ENCODE measurements around the gene TSKS. TPM values are rescaled to one million over a fixed set of nuclear protein-coding genes. Genes with fewer than 3 reads are reported as not detected.

The TSKS gene
- total RNA-seq, 2 experiments from 2014 or later, result 1.1 to 1.5 TPM

GRCh38 chr19:49791776-49792445 lies 28.8 kb upstream of the TSKS start:
- ChIA-PET POLR2A (no interaction called here), CTCF (no interaction called here)
- Mint-ChIP-seq H3K27me3 (ENCODE audit: low read depth) (no peaks in the 10 kb centered on the region), H3K9me3 (ENCODE audit: insufficient read depth) (no peaks in the 10 kb centered on the region), H3K27ac (no peak overlapping the region), H3K4me1 (ENCODE audit: low read depth) (no peaks in the 10 kb centered on the region), H3K4me3 (no peak overlapping the region), H3K36me3 (ENCODE audit: low read depth) (peaks cover 48% of the 10 kb centered on the region)
- no peak for ATAC-seq
- DNase-seq, result no peak

DNA sequence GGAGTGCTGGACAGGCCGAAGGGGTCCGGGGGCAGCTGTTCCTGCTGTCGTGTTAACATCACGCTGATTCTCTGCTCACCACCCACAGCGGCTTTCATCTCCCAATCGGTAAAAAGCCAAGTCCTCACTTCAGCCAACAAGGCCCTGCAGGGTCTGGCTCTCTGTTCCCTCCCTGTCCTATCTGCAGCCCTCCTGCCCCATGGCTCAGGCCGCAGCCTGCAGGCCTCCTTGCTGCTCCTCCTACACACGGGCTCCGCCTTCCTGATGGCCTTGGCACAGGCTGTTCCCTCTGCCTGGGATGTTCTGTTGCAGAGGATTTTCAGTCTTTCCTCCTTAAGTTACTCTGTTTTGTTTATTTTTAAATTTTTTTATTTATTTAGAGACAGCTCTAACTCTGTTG lies 27.8 kb upstream of the TSKS start:
- Mint-ChIP-seq H3K9me3 (ENCODE audit: insufficient read depth) (no peaks in the 10 kb centered on the region), H3K36me3 (ENCODE audit: low read depth) (peaks cover 44% of the 10 kb centered on the region), H3K4me3 (no peak overlapping the region), H3K27ac (no peak overlapping the region), H3K27me3 (ENCODE audit: low read depth) (no peaks in the 10 kb centered on the region), H3K4me1 (ENCODE audit: low read depth) (no peaks in the 10 kb centered on the region)
- ATAC-seq, result no peak
- ChIA-PET POLR2A (no interaction called here), CTCF (no interaction called here)
- no peak for DNase-seq

DNA sequence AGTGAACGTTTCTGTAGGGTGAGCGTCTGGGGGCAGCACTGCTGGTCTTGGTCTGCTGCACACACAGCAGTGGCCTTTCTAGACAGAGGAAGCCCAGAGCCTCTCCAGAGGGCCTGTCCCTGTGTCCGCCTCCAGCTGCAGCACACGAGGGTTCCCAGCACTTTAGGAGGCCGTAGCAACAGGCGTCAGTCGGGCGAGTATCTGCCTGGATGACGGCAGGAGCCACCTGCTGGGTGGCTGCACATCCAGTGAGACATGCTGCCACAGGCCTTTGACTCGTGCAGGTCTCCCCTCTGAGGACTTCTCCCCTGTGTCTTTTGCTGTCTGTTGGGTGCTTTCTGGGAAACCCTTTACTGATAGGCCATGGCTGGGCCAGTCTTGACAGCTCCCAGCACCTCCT lies 25.8 kb upstream of the TSKS start:
- H3K4me3 Mint-ChIP-seq, result no peak overlapping the region
- no peak overlapping the region for H3K27ac Mint-ChIP-seq
- peaks cover 40% of the 10 kb centered on the region for H3K36me3 Mint-ChIP-seq (ENCODE audit: low read depth)
- no peaks in the 10 kb centered on the region for H3K9me3 Mint-ChIP-seq (ENCODE audit: insufficient read depth)
- DNase-seq (no peak), ATAC-seq (no peak)
- no peaks in the 10 kb centered on the region for H3K27me3 Mint-ChIP-seq (ENCODE audit: low read depth)
- no peaks in the 10 kb centered on the region for H3K4me1 Mint-ChIP-seq (ENCODE audit: low read depth)
- POLR2A ChIA-PET, result no interaction called here
- CTCF ChIA-PET, result no interaction called here

DNA sequence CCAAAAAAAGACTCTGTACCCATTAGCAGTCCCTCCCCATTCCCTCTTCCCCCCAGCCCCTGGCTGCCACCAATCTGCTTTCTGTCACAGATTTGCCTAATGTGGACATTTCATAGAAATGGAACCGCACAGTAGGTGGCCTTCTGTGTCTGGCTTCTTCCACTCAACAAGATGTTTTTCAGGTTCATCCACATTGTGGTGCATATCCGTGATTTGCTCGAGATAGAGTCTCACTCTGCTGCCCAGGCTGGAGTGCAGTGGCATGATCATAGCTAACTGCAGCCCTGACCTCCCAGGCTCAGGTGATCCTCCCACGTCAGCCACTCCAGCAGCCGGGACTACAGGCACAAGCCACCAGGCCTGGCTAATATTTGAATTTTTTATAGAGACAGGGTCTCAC lies 24.6 kb upstream of the TSKS start:
- peaks cover 45% of the 10 kb centered on the region for H3K36me3 Mint-ChIP-seq (ENCODE audit: low read depth)
- no peaks in the 10 kb centered on the region for H3K9me3 Mint-ChIP-seq (ENCODE audit: insufficient read depth)
- no peak overlapping the region for H3K27ac Mint-ChIP-seq
- H3K4me1 Mint-ChIP-seq (ENCODE audit: low read depth), result no peaks in the 10 kb centered on the region
- ChIA-PET POLR2A (no interaction called here), CTCF (no interaction called here)
- H3K27me3 Mint-ChIP-seq (ENCODE audit: low read depth), result no peaks in the 10 kb centered on the region
- ATAC-seq, result no peak
- H3K4me3 Mint-ChIP-seq, result no peak overlapping the region
- no peak for DNase-seq

- DNase-seq, result no peak
- ChIA-PET CTCF (interaction anchor here (0.8 to 0.9 kb wide), 2 partner anchors 34 to 109 kb away, joined by 3 to 4 read pairs; partner anchors contain the start of gene PRMT1), POLR2A (no interaction called here)
- no peak for ATAC-seq
- Mint-ChIP-seq H3K9me3 (ENCODE audit: insufficient read depth) (no peaks in the 10 kb centered on the region), H3K36me3 (ENCODE audit: low read depth) (peaks cover 47% of the 10 kb centered on the region), H3K4me3 (no peak overlapping the region), H3K27ac (no peak overlapping the region), H3K27me3 (ENCODE audit: low read depth) (no peaks in the 10 kb centered on the region), H3K4me1 (ENCODE audit: low read depth) (no peaks in the 10 kb centered on the region)
Observed at GRCh38 chr19:49786376-49786820, 23.3 kb upstream of the TSKS start.

DNA sequence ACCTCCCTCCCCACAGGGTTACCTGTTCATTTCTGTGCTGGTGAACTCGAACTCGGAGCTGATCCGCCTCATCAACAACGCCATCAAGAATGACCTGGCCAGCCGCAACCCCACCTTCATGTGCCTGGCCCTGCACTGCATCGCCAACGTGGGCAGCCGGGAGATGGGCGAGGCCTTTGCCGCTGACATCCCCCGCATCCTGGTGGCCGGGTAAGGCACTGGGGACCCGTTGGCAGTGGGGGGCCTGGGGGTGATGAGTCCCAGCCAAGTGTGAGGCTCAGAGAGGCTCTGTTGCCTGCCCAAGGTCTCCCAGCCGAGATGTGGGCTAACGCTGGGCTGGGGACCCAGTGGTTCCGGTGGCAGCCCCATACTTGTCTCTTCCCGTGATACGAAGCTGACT lies 19.4 kb upstream of the TSKS start:
- POLR2A ChIA-PET, result no interaction called here
- H3K27me3 Mint-ChIP-seq (ENCODE audit: low read depth), result no peaks in the 10 kb centered on the region
- ATAC-seq, result no peak
- no peak overlapping the region for H3K27ac Mint-ChIP-seq
- CTCF ChIA-PET, result no interaction called here
- DNase-seq, result no peak
- H3K36me3 Mint-ChIP-seq (ENCODE audit: low read depth), result peaks cover 42% of the 10 kb centered on the region
- no peak overlapping the region for H3K4me3 Mint-ChIP-seq
- H3K9me3 Mint-ChIP-seq (ENCODE audit: insufficient read depth), result no peaks in the 10 kb centered on the region
- peaks cover 12% of the 10 kb centered on the region for H3K4me1 Mint-ChIP-seq (ENCODE audit: low read depth)

GRCh38 chr19:49781394-49781793 lies 18.3 kb upstream of the TSKS start:
- Mint-ChIP-seq H3K27ac (peak overlapping the region; percentile 35), H3K36me3 (ENCODE audit: low read depth) (peaks cover 39% of the 10 kb centered on the region), H3K4me1 (ENCODE audit: low read depth) (peaks cover 16% of the 10 kb centered on the region), H3K27me3 (ENCODE audit: low read depth) (no peaks in the 10 kb centered on the region), H3K4me3 (no peak overlapping the region), H3K9me3 (ENCODE audit: insufficient read depth) (no peaks in the 10 kb centered on the region)
- ATAC-seq, result no peak
- DNase-seq, result no peak
- ChIA-PET CTCF (no interaction called here), POLR2A (no interaction called here)

DNA sequence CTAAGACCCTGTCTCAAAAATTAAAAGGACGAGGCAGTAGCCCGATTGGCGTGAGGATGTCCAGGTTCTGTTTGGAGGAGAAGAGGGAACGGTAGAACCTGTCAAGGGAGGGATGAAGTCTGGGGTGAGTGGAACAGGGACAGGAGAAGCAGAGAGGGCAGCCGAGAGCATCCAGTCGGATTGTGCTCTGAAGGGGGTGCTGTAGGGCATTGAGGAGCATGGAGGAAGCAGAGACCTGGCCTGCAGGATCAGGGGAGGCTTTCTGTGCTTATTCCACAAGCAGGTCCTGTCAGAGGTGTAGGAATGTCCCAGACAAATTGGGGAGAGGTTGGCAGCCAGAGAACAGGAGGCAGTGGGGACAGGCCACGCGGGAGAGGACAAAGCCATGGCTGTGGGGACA lies 17.8 kb upstream of the TSKS start:
- peak overlapping the region; percentile 35 for H3K27ac Mint-ChIP-seq

GRCh38 chr19:49779731-49780555 lies 16.8 kb upstream of the TSKS start:
- Mint-ChIP-seq H3K36me3 (ENCODE audit: low read depth) (peaks cover 34% of the 10 kb centered on the region), H3K27ac (peak overlapping the region; percentile 0), H3K4me1 (ENCODE audit: low read depth) (peaks cover 27% of the 10 kb centered on the region), H3K27me3 (ENCODE audit: low read depth) (no peaks in the 10 kb centered on the region), H3K4me3 (no peak overlapping the region), H3K9me3 (ENCODE audit: insufficient read depth) (no peaks in the 10 kb centered on the region)
- no peak for ATAC-seq
- CTCF ChIA-PET, result no interaction called here
- POLR2A ChIA-PET, result interaction anchor here (0.6 kb wide), 1 partner anchor 85 kb away, joined by 3 read pairs; no protein-coding TSS in a partner anchor
- no peak for DNase-seq

More for the DNA sequence above, 17.8 kb upstream of the TSKS start:
- ChIA-PET CTCF (no interaction called here), POLR2A (no interaction called here)
- H3K4me1 Mint-ChIP-seq (ENCODE audit: low read depth), result peaks cover 21% of the 10 kb centered on the region
- ATAC-seq (no peak), DNase-seq (no peak)
- H3K36me3 Mint-ChIP-seq (ENCODE audit: low read depth), result peaks cover 39% of the 10 kb centered on the region
- no peaks in the 10 kb centered on the region for H3K9me3 Mint-ChIP-seq (ENCODE audit: insufficient read depth)
- H3K27me3 Mint-ChIP-seq (ENCODE audit: low read depth), result no peaks in the 10 kb centered on the region
- H3K4me3 Mint-ChIP-seq, result no peak overlapping the region

- peak overlapping the region; percentile 81 for H3K27ac Mint-ChIP-seq
- peaks cover 37% of the 10 kb centered on the region for H3K4me1 Mint-ChIP-seq (ENCODE audit: low read depth)
- peaks cover 17% of the 10 kb centered on the region for H3K36me3 Mint-ChIP-seq (ENCODE audit: low read depth)
- no peak for ATAC-seq
- no peaks in the 10 kb centered on the region for H3K27me3 Mint-ChIP-seq (ENCODE audit: low read depth)
- ChIA-PET POLR2A (no interaction called here), CTCF (no interaction called here)
- no peak for DNase-seq
- no peak overlapping the region for H3K4me3 Mint-ChIP-seq
- H3K9me3 Mint-ChIP-seq (ENCODE audit: insufficient read depth), result no peaks in the 10 kb centered on the region
Observed at GRCh38 chr19:49776371-49776764, 13.3 kb upstream of the TSKS start.

- H3K36me3 Mint-ChIP-seq (ENCODE audit: low read depth), result peaks cover 12% of the 10 kb centered on the region
- H3K4me3 Mint-ChIP-seq, result no peak overlapping the region
- H3K27ac Mint-ChIP-seq, result peak overlapping the region; percentile 81
- DNase-seq (peak; percentile 32), ATAC-seq (peak; percentile 50)
- no peaks in the 10 kb centered on the region for H3K27me3 Mint-ChIP-seq (ENCODE audit: low read depth)
- peaks cover 34% of the 10 kb centered on the region for H3K4me1 Mint-ChIP-seq (ENCODE audit: low read depth)
- ChIA-PET CTCF (no interaction called here), POLR2A (no interaction called here)
- H3K9me3 Mint-ChIP-seq (ENCODE audit: insufficient read depth), result no peaks in the 10 kb centered on the region
Observed at GRCh38 chr19:49775742-49776370, 12.8 kb upstream of the TSKS start.

- H3K27me3 Mint-ChIP-seq (ENCODE audit: low read depth), result no peaks in the 10 kb centered on the region
- ATAC-seq (no peak), DNase-seq (no peak)
- ChIA-PET POLR2A (interaction anchor here (0.6 kb wide), 1 partner anchor 41 kb away, joined by 3 read pairs; no protein-coding TSS in a partner anchor), CTCF (no interaction called here)
- H3K4me1 Mint-ChIP-seq (ENCODE audit: low read depth), result peaks cover 39% of the 10 kb centered on the region
- no peak overlapping the region for H3K27ac Mint-ChIP-seq
- H3K4me3 Mint-ChIP-seq, result no peak overlapping the region
- H3K9me3 Mint-ChIP-seq (ENCODE audit: insufficient read depth), result no peaks in the 10 kb centered on the region
- H3K36me3 Mint-ChIP-seq (ENCODE audit: low read depth), result peaks cover 12% of the 10 kb centered on the region
Observed at GRCh38 chr19:49774969-49775368, 11.9 kb upstream of the TSKS start.
